ENCODE data around the gene PPP1CB.

Gene PPP1CB

DNA sequence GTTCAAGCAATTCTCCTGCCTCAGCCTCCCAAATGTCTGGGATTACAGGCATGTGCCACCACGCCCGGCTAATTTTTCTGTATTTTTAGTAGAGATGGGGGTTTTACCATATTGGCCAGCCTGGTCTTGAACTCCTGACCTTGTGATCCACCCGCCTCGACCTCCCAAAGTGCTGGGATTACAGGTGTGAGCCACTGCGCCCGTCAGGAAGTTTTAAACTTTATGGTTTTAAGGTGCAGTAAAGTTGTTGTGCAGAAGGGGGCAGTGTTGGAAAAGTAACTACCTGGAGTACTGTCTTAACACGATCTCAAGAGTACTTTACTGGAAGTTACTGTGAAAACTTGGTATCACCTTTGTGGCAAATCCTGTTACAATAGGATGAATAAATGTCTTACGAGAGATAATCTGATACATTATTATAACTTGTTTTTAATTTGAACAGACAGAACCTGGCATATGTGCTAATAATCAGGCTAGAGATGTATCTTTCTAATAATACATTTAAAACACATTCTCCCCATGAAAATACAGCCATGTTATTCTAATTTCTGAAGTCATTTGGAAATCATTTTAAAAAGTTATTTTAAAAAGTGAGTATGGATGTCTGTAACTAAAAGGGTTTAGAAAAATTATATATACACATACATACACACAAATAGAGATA, 69.8 kb downstream of the PPP1CB start:
- TF ChIP-seq, protein P1, sequence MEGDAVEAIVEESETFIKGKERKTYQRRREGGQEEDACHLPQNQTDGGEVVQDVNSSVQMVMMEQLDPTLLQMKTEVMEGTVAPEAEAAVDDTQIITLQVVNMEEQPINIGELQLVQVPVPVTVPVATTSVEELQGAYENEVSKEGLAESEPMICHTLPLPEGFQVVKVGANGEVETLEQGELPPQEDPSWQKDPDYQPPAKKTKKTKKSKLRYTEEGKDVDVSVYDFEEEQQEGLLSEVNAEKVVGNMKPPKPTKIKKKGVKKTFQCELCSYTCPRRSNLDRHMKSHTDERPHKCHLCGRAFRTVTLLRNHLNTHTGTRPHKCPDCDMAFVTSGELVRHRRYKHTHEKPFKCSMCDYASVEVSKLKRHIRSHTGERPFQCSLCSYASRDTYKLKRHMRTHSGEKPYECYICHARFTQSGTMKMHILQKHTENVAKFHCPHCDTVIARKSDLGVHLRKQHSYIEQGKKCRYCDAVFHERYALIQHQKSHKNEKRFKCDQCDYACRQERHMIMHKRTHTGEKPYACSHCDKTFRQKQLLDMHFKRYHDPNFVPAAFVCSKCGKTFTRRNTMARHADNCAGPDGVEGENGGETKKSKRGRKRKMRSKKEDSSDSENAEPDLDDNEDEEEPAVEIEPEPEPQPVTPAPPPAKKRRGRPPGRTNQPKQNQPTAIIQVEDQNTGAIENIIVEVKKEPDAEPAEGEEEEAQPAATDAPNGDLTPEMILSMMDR (IDR thresholded peaks at IDR 0.05): peak; percentile 66

DNA sequence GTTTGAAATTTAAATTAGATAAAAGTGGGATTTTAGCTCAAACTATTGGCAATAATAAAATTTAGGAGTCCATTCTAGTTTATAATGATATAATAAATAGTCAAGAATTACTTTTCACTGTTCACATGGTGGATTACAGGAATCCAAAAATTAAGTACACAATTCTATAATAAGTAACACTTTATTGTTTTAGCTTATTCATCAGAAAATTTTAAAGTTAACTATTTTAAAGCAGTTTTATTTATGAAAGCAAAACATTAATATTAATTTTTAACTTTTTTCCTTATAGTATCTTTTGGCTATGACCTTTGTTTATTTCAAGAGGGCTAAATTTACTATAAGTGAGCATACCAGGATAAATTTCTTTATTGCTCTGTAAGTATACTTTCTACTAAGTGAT, 70.4 kb downstream of the PPP1CB start:
- TF ChIP-seq, protein P1 (IDR thresholded peaks at IDR 0.05): no peak

DNA sequence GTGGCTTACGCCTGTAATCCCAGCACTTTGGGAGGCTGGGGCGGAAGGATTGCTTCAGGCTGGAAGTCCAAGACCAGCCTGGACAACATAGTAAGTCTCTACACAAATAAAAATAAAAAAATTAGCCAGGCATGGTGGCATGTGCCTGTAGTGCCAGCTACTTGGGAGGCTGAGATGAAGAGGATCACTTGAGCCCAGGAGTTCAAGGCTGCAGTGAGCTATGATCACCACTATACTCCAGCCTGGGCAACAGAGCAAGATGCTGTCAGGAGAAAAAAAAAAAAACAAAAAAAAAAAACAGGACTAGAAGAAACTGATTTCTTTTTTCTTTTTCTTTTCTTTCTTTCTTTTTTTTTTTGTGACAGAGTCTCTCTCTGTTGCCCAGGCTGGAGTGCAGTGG, 72.6 kb downstream of the PPP1CB start:
- TF ChIP-seq, protein P1 (IDR thresholded peaks at IDR 0.05): no peak

DNA sequence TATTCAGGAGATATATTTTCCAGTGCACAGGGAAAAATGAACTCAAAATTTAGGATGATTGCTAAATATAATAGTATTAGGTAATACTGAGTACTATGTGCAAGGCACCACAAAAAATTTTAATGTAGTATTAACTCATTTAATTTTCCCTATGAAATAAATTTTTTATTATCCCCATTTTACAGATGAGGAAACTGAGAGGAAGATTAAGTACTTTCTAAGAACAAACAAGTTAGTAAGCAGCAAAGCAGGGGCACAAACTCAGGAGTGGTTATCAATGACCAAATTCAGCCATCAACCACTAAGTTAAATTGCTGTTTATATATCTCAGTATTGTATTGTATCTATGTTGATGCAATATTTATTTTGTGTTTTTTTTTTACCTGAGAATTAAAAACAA, 73.2 kb downstream of the PPP1CB start:
- TF ChIP-seq, protein P1 (IDR thresholded peaks at IDR 0.05): no peak

DNA sequence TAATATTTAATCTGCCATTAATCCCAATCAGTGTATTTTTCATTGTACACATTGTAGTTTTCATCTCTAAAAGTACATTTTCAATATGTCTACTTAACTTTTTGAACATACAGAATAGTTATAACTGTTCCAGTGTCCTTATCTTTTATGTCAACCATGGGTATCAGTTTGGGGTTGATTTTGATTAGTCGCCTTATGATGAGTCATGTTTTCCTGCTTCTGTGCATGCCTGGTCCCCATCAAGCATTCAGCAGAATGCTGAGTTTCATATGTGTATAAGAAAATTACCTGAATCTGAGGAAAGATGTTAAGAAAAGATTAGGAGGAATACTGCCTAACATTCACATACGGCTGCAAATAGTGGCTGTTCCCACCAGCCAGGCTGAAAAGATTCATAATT, 76.8 kb downstream of the PPP1CB start:
- TF ChIP-seq, protein P1 (IDR thresholded peaks at IDR 0.05): no peak

DNA sequence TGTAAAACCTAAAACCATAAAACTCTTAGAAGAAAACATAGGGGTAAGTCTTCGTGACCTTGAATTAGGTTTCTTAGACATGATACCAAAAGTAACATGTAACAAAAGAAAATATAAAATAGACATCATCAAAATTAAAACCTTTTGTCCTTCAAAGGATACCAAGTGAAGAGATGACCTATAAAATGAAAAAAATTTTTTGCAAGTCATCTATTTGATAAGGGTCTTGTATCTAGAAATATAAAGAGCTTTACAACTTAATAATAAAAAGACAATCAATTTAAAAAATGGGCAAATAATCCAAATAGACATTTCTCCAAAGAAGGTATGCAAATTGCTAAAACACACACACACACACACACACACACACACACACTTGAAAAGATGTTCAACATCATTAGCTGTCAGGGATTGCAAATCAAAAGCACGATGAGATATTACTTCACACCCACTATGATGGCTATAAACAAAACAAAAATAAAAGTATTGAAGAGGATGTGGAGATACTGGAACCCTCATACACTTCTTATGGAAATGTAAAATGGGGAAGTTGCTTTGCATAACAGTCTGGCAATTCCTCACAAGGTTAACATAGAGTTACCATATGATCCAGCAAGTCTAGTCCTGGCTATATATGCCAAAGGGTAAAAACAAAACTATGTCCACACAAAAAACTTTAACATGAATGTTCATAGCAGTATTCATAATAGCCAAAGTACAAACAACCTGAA, 82.3 kb downstream of the PPP1CB start:
- TF ChIP-seq, protein P1 (IDR thresholded peaks at IDR 0.05): no peak

DNA sequence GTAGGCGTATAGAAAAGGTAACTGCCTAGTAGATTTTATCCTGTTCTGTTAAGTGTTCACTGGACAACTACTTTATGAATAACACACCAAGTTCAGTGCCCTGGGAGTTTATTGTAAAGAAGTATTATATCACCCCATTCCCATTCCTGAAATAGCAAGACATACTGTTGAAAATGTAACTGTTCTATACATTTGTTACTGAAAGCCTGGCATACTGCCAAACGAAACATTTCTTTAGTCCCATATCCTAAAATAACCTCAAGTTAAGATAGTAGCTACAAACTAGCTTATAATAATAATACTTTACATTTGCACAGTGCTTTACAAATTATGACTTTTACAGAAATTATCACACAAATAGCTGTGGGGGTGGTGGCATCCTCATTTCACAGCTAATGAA, 84.2 kb downstream of the PPP1CB start:
- TF ChIP-seq, protein P1 (IDR thresholded peaks at IDR 0.05): no peak
